ENCODE measurements around the gene CDCP1.
"Not testable (repeated sequence)": the region's sequence is repeated elsewhere in the genome, so short reads cannot be mapped to it uniquely, and the experiment has no call there.

Gene CDCP1

DNA sequence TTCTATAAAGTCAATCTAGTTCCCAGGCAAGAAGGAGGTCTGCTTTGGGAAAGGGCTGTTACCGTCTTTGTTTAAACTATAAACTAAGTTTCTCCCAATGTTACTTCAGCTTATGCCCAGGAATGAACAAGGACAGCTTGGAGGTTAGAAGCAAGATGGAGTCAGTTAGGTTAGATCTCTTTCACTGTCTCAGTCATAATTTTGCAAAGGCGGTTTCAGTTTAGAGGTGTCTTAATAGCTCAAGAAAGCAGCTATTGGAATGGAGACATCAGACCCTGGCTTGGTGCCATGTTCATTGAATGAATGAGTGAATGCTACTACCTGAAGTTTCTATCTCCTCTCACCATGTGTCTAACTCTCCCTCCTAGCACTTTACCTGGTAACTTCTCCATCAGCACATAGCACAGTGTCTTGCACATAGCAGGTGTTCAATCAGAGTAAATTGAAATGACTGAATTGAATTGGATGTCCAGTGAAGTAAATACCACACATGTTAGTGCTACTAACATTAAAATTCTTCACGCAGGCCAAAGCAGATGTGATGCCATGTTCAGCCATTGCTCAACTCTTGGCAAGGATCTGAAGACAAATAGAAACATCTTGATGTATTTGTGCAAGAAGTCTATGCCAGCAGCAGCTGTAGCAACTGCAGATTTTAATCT is 91.9 kb downstream of the CDCP1 start:
- no peak for DNase-seq

DNA sequence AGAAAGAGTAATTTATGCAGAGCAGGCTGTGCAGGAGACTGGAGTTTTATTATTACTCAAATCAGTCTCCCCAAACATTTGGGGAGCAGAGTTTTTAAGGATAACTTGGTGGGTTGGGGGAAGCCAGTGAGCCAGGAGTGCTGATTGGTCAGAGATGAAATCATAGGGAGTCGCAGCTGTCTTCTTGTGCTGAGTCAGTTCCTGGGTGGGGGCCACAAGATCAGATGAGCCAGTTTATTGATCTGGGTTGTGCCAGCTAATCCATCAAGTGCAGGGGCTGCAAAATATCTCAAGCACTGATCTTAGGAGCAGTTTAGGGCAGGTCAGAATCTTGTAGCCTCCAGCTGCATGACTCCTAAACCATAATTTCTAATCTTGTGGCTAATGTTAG is 92.4 kb downstream of the CDCP1 start:
- DNase-seq: not testable (repeated sequence)

DNA sequence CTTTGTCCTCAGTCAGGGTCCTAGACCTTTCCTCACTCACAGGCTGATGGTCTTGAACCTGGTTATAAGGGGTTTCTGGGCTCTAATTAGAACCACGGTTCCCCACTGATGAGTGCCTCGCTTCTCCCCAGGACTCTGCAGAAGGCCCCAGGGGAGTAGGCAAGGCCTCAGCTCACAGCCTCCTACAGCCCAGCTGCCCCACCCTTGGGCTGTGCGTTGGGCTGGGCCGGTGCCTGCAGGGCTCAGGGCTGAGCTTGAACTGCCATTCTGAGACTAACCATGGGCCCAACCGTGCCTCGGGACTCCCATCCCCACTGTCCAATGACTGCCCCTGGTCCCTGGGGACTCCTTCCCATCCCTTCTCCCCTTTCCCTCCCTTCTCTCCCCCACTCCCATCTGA is 94.5 kb downstream of the CDCP1 start:
- DNase-seq: no peak

DNA sequence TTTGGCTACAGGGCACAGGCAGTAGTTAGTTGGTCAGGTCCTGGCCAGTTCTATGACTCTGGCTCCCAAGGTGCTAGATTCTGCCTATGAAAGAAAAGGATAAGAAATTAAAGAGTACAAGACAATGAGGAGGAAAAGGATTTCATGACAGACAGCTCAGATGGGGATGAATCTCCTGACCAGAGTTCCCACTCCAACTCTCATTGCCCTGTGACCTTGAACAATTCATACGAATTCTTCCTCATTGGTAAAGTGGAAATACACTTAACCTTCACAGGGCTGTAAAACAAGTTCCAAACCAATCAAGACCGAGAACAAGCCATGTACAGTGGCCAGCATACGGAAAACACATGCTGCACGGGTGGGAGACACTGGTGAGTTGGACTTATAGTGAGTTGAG is 96.4 kb downstream of the CDCP1 start:
- no peak for DNase-seq

DNA sequence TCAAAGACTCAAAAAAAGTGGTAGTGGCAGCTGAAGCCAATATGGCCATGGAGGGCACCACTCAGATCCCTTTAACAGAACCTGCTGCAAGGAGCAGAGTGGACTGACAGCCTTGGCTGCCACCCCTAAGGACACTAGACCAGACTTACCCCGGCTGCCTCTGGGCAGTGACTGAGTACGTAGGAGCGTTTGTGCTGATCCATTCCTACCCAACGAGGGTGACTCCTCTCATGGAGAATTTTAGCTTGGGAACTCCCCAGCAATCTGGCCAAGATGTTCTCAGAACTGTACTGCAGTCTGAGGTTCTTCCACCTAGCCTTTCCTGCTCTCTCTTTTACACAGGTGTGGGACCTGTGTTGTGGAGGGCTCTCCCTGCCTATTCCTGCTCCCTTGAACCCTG is 97.9 kb downstream of the CDCP1 start:
- no peak for DNase-seq

DNA sequence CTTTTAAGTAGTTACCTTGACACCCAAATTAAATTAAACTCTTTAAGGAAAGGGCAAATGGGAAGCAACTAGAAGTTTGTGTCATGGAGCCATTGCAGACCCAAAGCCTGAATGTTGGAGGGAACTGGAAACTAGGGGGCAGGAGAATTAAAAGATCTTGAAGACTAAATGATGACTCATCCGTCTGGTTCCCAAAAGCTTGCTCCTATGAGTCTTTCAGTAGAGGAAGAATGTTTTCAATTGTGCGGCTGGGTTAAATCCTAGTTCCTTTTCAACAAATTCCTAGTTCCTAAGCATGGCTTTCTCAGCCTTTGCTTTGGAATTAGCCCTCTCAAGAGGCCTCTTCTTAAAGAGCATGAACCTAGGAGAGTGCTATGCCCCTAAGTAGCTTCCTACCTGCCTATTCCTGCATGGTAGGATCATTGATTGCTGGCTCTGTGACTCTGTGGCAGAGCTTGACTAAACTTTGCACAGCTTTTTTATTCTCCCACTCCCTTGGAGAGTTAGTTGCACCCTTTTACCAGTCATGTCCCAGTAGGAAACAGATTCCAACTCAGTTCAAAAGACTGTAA is 102.4 kb downstream of the CDCP1 start:
- no peak for DNase-seq

DNA sequence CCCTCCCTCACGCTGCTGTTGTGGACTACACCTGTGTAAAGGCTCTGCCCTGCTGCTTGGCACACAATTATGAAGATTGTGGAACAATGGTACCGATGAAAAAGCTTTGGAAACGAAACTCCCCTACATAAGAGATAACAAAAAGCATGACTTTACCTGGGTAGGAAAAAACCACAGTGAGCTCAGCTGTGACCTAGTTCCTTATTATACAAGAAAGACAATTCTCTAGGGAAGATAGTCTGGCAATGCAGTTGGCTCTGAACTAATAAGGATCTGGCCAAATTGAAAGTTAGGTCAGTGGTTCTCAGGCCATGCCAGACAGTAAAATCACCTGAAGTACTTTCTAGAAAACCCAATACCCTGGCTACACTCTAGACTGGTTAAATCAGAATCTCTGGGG is 104.0 kb downstream of the CDCP1 start:
- no peak for DNase-seq

DNA sequence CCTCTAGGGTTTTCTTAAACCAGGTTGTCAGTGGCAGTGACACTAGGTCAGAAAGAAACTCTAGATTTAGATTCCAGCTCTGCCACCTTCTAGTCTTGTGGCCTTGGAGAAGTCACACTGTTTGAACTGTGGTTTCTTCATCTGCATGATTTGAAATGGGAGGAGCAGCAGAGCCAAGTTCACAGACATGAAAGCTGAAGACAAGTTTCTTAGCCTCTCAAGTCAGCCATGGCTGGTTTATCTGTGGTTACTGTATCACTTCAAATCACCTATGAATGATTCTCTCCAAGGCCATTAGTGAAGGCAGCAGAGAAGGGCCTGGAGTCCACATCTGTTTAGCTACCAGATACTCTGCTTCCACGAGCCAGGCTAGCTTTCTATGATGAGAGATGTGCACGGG is 104.5 kb downstream of the CDCP1 start:
- no peak for DNase-seq

DNA sequence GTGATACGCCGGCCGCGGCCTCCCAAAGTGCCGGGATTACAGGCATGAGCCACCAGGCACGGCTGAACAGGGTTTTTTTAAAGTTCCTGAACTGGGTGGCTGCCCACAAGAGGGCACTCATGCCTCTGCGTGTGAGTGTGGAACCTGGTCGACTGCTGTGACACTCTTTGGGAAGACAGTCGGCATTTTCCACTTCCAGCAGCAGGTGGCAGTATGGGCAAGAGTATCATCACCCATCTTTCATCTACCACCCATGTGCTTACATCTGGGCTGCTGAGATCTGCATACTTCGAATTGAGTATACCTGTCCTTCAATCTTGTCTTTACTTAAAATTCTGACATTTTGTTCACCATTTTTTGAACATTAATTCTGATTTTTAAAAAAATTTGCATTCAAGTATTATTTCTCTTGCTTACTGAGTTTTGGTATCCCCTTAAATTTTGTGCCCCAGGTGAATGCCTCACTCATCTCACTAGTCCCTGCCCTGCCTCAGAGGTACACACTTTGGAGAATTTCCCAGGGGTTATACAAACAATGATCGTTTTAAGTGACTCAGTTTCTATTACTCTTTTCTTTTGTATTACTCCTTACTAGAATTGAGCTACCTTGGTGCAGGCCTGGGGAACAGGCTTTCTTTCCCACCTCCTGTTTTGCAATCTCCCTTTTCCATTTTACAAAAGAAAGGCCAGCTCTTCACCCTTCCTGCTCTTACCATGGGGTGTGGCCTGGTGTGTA is 108.3 kb downstream of the CDCP1 start:
- peak; percentile 92 for DNase-seq

DNA sequence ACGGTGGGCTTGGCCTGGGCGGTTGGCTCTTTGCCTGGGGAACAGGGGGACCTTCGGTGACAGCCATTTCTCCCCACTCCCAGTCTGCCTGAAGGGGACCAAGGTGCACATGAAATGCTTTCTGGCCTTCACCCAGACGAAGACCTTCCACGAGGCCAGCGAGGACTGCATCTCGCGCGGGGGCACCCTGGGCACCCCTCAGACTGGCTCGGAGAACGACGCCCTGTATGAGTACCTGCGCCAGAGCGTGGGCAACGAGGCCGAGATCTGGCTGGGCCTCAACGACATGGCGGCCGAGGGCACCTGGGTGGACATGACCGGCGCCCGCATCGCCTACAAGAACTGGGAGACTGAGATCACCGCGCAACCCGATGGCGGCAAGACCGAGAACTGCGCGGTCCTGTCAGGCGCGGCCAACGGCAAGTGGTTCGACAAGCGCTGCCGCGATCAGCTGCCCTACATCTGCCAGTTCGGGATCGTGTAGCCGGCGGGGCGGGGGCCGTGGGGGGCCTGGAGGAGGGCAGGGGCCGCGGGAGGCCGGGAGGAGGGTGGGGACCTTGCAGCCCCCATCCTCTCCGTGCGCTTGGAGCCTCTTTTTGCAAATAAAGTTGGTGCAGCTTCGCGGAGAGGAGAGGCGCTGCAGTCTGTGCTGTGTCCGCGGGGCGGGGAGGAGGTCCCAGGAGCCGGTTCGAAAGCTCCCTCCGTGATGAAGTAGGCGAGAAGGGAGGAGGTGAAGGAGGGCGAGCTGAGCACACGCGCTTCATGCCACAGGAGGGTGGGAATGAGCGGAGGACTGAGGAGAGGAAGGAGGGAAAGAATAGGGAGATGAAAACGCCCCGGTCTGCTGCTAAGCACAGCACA is 110.5 kb downstream of the CDCP1 start:
- DNase-seq: no peak

DNA sequence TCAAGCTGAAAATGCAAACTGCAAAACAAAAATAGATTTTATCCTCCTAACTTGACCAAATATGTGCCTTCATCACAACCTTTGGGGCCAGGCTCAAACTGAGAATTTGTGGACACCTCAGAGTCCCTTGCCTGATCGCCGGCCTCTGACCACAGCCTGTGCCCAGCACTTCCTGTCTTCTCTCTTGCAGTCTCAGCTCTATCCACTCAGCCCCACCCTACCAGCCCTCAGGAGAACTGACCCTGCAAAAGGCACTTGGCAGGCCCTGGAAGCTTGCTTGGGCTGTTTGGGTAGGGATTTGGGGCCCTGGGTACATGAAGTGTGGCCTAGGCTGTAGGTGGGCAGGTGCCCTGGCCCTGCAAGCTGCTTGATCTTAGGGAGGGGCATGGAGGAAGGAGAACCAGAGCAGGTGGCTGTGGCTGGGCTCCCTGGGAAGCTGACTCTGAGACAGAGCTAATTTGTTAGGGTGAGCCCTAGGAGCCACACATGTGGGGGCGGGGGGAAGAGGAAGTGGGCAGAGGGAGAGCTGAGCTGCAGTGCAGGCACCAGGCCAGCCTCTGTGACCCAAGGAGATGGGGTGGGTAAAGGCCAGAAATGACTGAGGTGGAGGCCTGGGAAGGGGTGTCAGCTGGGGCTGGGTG is 111.4 kb downstream of the CDCP1 start:
- no peak for DNase-seq

DNA sequence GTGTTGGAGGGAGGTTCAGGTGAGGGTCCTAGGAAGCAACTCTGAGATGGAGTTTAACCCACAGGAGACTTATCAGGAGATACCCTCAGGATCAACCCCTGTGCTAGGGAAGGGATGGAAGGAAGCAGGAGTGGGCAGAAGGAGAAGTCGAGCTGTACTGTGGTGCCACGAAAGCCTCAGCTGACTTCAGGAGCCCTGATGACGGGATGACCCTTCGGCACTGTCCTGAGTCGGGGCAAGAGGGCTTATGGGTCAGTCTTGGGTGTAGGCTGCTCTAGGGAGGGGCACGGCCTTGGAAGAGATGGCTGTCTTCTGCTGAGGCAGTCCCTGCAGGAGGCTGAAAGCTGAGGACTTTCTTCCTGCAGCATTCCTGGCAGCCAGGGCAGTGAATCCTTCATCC is 112.4 kb downstream of the CDCP1 start:
- DNase-seq: no peak

All from activated CD4-positive, alpha-beta T cell treated with anti-CD3 and anti-CD28 coated beads, Interleukin-2, amount 50 U/mL, for 4 hours (primary cell).